ENCODE data around the gene LUC7L3.

DNA sequence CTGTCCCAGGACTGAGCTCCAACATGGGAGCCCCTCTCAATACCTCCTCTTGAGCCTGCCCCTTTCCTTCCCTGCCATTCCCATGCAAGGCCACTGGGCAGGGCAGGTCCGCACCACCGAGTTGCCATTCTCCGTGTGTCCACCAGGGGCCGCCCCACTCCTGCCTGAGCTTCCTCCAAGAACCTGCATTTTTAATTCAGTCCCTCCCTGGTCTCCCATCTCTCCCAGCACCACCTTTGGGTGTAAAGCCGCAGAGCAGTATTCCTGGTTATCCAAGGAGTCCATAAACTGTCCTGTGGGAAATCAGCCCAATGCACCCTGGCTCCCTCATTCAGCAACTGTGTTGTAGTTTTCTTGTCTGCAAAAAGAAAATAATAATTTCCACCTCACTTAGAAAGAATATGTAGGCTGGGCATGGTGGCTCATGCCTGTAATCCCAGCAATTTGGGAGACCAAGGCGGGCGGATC is 63.8 kb downstream of the LUC7L3 start:
- TF ChIP-seq CTCF (conservative IDR thresholded peaks at IDR 0.05; ENCODE audit: low read depth in 2 of 2) (peak; percentile 99), POLR2AphosphoS5 (IDR thresholded peaks at IDR 0.05; ENCODE audit: low read depth) (no peak)

Data from GM23338 (cell line).